IPS-NIHi7 (cell line): ENCODE data around the gene CPEB1.
"Not testable (repeated sequence)": the region's sequence is repeated elsewhere in the genome, so short reads cannot be mapped to it uniquely, and the experiment has no call there.

Experiments
- DNase-seq: peaks from one replicate; pipeline ENCODE4 v3.0.0; 2012; ENCODE audit warnings: mixed read lengths; ENCODE audit errors: extremely low spot score

CPEB1 gene

GRCh38 chr15:82545002-82545401, 102.2 kb downstream of the CPEB1 start:
- DNase-seq, result no peak

- no peak for DNase-seq
Observed at GRCh38 chr15:82544431-82544830, 102.7 kb downstream of the CPEB1 start.

- DNase-seq, result peak; percentile 34
Observed at GRCh38 chr15:82543160-82543559, 104.0 kb downstream of the CPEB1 start.

GRCh38 chr15:82540984-82541431, 106.2 kb downstream of the CPEB1 start:
- peak; percentile 60 for DNase-seq

GRCh38 chr15:82540055-82540983, 106.8 kb downstream of the CPEB1 start, which contains the start of gene RPS17:
RPS17 (minus strand) TSS chr15:82540457; CDS start chr15:82540428, 29 bp downstream.
- peak; percentile 99 for DNase-seq

- DNase-seq, result no peak
Observed at GRCh38 chr15:82539691-82540054, 107.5 kb downstream of the CPEB1 start.

- no peak for DNase-seq
Observed at GRCh38 chr15:82538961-82539690, 108.0 kb downstream of the CPEB1 start.

GRCh38 chr15:82537351-82537908, 109.7 kb downstream of the CPEB1 start:
- no peak for DNase-seq

GRCh38 chr15:82536409-82537350, 110.5 kb downstream of the CPEB1 start:
- DNase-seq, result no peak

GRCh38 chr15:82535566-82536408, 111.4 kb downstream of the CPEB1 start:
- no peak for DNase-seq

GRCh38 chr15:82535151-82535550, 112.0 kb downstream of the CPEB1 start:
- not testable (repeated sequence) for DNase-seq

GRCh38 chr15:82534457-82534861, 112.7 kb downstream of the CPEB1 start:
- not testable (repeated sequence) for DNase-seq

- DNase-seq, result no peak
Observed at GRCh38 chr15:82533801-82534200, 113.4 kb downstream of the CPEB1 start.

- DNase-seq, result no peak
Observed at GRCh38 chr15:82532991-82533481, 114.1 kb downstream of the CPEB1 start.

GRCh38 chr15:82532383-82532990, 114.7 kb downstream of the CPEB1 start:
- DNase-seq, result no peak

- no peak for DNase-seq
Observed at GRCh38 chr15:82531496-82532382, 115.4 kb downstream of the CPEB1 start.

- peak; percentile 69 for DNase-seq
Observed at GRCh38 chr15:82530606-82531379, 116.4 kb downstream of the CPEB1 start.

GRCh38 chr15:82530006-82530405, 117.2 kb downstream of the CPEB1 start:
- no peak for DNase-seq
